HCT116 (cell line): ENCODE measurements around the gene EML1. TPM values are rescaled to one million over a fixed set of nuclear protein-coding genes. Genes with fewer than 3 reads are reported as not detected.

Experiments used
- ATAC-seq: fragments of 200-7000 bp; cut with Tn5 transposase; 2 replicates; pipeline ENCODE4 v1.9.1; 2020; ENCODE audit warnings: mild to moderate bottlenecking, moderate library complexity
- BruUV-seq: library from RNA; stranded (reverse); fragments of 400-500 nt; replicated peaks from 2 replicates; lab custom pipeline; 2021; lab: Mats Ljungman, UMichigan
- CTCF ChIA-PET: fragments of 300-600 bp; sonication (Branson Sonifier 250); formaldehyde crosslinking; loops from one replicate; lab custom pipeline; 2021; ENCODE audit warnings: antibody characterized with exemption; lab: Charles Lee
- POLR2A ChIA-PET: fragments of 300-600, 350-600 bp; sonication (Branson Sonifier 250); formaldehyde crosslinking; loops from one replicate; lab custom pipeline; 2021; ENCODE audit warnings: antibody characterized with exemption; lab: Charles Lee
- RAD21 ChIA-PET, 2 experiments: fragments of 300-600 bp; sonication (Branson Sonifier 250); formaldehyde crosslinking; loops; one replicate each; lab custom pipeline; 2023; ENCODE audit warnings: low total read pairs in 2 of 2; ENCODE audit not compliant: uncharacterized antibody in 2 of 2, unreplicated experiment in 2 of 2, low non-redundant PET in 1 of 2; lab: Charles Lee
- DNase-seq: peaks from one replicate; pipeline ENCODE4 v3.0.0-alpha.2; 2010; ENCODE audit warnings: low read depth, low spot score
- H2AFZ ChIP-seq: fragments of 200-600 bp; shearing (Covaris generic), sonication (generic); 2 replicates; pipeline ENCODE4 v1.6.1; 2017; ENCODE audit warnings: low read depth, mixed run types, mixed read lengths, antibody characterized with exemption, low read length; ENCODE audit not compliant: poor library complexity, severe bottlenecking
- H3K27ac ChIP-seq: 2 replicates; pipeline ENCODE4 v1.5.1; 2012; ENCODE audit warnings: low read depth, low read length
- H3K27me3 ChIP-seq: fragments of 200-600 bp; sonication (generic); 2 replicates; pipeline ENCODE4 v1.6.1; 2016; ENCODE audit warnings: mixed run types, low read length, mixed read lengths; ENCODE audit not compliant: insufficient read depth
- H3K36me3 ChIP-seq, 2 experiments: fragments of 200-500 bp in 1 of 2; fragments of 200-600 bp in 1 of 2; sonication (Bioruptor generic) in 1 of 2; sonication (generic) in 1 of 2; 2 replicates each; pipeline versions ENCODE4 v1.5.1 to v1.6.1; 2014 to 2016; ENCODE audit warnings: low read length in 2 of 2, inconsistent platforms in 1 of 2, mixed read lengths in 1 of 2, mixed run types in 1 of 2; ENCODE audit not compliant: insufficient read depth in 2 of 2, control insufficient read depth in 1 of 2
- H3K4me1 ChIP-seq, 2 experiments: fragments of 200-600 bp in 1 of 2; sonication (generic) in 1 of 2; 2 replicates each; pipeline versions ENCODE4 v1.5.1 to v1.6.1; 2012 to 2017; ENCODE audit warnings: low read length in 2 of 2, inconsistent platforms in 1 of 2, mild to moderate bottlenecking in 1 of 2, mixed read lengths in 1 of 2, mixed run types in 1 of 2, moderate library complexity in 1 of 2; ENCODE audit not compliant: insufficient read depth in 2 of 2, control insufficient read depth in 1 of 2
- H3K4me2 ChIP-seq: fragments of 200-600 bp; sonication (generic); 2 replicates; pipeline ENCODE4 v1.6.1; 2017; ENCODE audit warnings: mixed run types, low read length, mixed read lengths
- H3K4me3 ChIP-seq, 2 experiments: fragments of 200-600 bp in 1 of 2; sonication (generic) in 1 of 2; replicated peaks in 1 of 2; 2 replicates each; pipeline ENCODE4 v1.5.1; 2011 to 2016; ENCODE audit warnings: low read length in 2 of 2, control low read depth in 1 of 2, low read depth in 1 of 2, mild to moderate bottlenecking in 1 of 2, mixed read lengths in 1 of 2, mixed run types in 1 of 2
- H3K79me2 ChIP-seq: fragments of 200-600 bp; sonication (generic); 2 replicates; pipeline ENCODE4 v1.6.1; 2017; ENCODE audit warnings: mild to moderate bottlenecking, mixed run types, low read length, moderate library complexity, mixed read lengths; ENCODE audit not compliant: insufficient read depth
- H3K9ac ChIP-seq: fragments of 200-600 bp; sonication (generic); 2 replicates; pipeline ENCODE4 v1.6.1; 2016; ENCODE audit warnings: low read length, mixed read lengths
- H3K9me2 ChIP-seq: fragments of 200-600 bp; sonication (generic), shearing (Covaris generic); 2 replicates; pipeline ENCODE4 v1.6.1; 2017; ENCODE audit warnings: mixed run types, mild to moderate bottlenecking, moderate library complexity; ENCODE audit not compliant: insufficient read depth
- H3K9me3 ChIP-seq, 2 experiments: fragments of 200-500 bp in 1 of 2; fragments of 200-600 bp in 1 of 2; sonication (Bioruptor generic) in 1 of 2; sonication (generic) in 1 of 2; 2 replicates each; pipeline ENCODE4 v1.6.1; 2014 to 2017; ENCODE audit warnings: low read length in 2 of 2, mixed read lengths in 2 of 2, inconsistent platforms in 1 of 2, low read depth in 1 of 2, mild to moderate bottlenecking in 1 of 2, mixed run types in 1 of 2, moderate library complexity in 1 of 2; ENCODE audit not compliant: control insufficient read depth in 1 of 2, insufficient read depth in 1 of 2
- H4K20me1 ChIP-seq: fragments of 200-600 bp; sonication (generic), shearing (Covaris generic); 2 replicates; pipeline ENCODE4 v1.6.1; 2017; ENCODE audit warnings: mixed run types, mild to moderate bottlenecking, moderate library complexity; ENCODE audit not compliant: insufficient read depth
- ATF3 ChIP-seq: IDR thresholded peaks from 2 replicates; pipeline ENCODE4 v1.6.1; 2012
- CEBPB ChIP-seq: IDR thresholded peaks from 2 replicates; pipeline ENCODE4 v1.6.1; 2012; ENCODE audit warnings: low read depth
- CTCF ChIP-seq, 3 experiments: fragments of 200-600 bp in 1 of 3; sonication (generic) in 1 of 3; IDR thresholded peaks in 2 of 3; conservative IDR thresholded peaks in 1 of 3; 2 replicates each; pipeline ENCODE4 v1.5.1; 2012 to 2017; ENCODE audit warnings: low read depth in 2 of 3, low read length in 2 of 3, antibody characterized with exemption in 1 of 3, borderline replicate concordance in 1 of 3, control low read depth in 1 of 3, mild to moderate bottlenecking in 1 of 3, mixed read lengths in 1 of 3, mixed run types in 1 of 3, moderate library complexity in 1 of 3; ENCODE audit not compliant: insufficient read depth in 1 of 3
- EGR1 ChIP-seq: IDR thresholded peaks from 2 replicates; pipeline ENCODE4 v1.6.1; 2012; ENCODE audit warnings: low read depth
- EZH2 ChIP-seq: fragments of 200-600 bp; sonication (generic); IDR thresholded peaks from 2 replicates; pipeline ENCODE4 v1.6.1; 2017; ENCODE audit warnings: antibody characterized with exemption, mixed run types
- MAX ChIP-seq: IDR thresholded peaks from 2 replicates; pipeline ENCODE4 v1.6.1; 2012
- POLR2A ChIP-seq: IDR thresholded peaks from 2 replicates; pipeline ENCODE4 v1.7.0; 2011; ENCODE audit warnings: borderline replicate concordance; ENCODE audit not compliant: insufficient read depth, insufficient read length; ENCODE audit errors: extremely low read depth
- RAD21 ChIP-seq: IDR thresholded peaks from 2 replicates; pipeline ENCODE4 v1.6.1; 2012; ENCODE audit warnings: low read depth, mild to moderate bottlenecking
- REST ChIP-seq: IDR thresholded peaks from 2 replicates; pipeline ENCODE4 v1.6.1; 2012; ENCODE audit warnings: low read depth
- SIN3A ChIP-seq: IDR thresholded peaks from 2 replicates; pipeline ENCODE4 v1.6.1; 2012; ENCODE audit warnings: low read depth
- YY1 ChIP-seq: IDR thresholded peaks from 2 replicates; pipeline ENCODE4 v1.6.1; 2011; ENCODE audit warnings: low read length, low read depth, moderate library complexity, mild to moderate bottlenecking; ENCODE audit not compliant: insufficient replicate concordance; ENCODE audit errors: extremely low read depth
- intact Hi-C: fragments of 100-400 bp; cut with micrococcal nuclease; formaldehyde crosslinking; loops from 2 replicates; pipeline ENCODE4 v1.10.0; 2022
- total RNA-seq: library from RNA; stranded (reverse); gene quantifications from one replicate; pipeline ENCODE4 v1.2.1, GENCODE V29; 2021; ENCODE audit not compliant: unreplicated experiment

Gene EML1
- total RNA-seq, 1 experiment from 2014 or later = 7.4 TPM

- no peaks in the 10 kb centered on the region for H4K20me1 ChIP-seq
- BruUV-seq = no TSS peak
- H3K27ac ChIP-seq = no peak overlapping the region
- H3K9me3 ChIP-seq = no peaks in the 10 kb centered on the region
- H3K36me3 ChIP-seq = no peaks in the 10 kb centered on the region
- peaks cover 21% of the 10 kb centered on the region for H3K27me3 ChIP-seq
- H3K4me1 ChIP-seq = no peaks in the 10 kb centered on the region
- ChIA-PET POLR2A (no interaction called here), CTCF (no interaction called here), RAD21 (no interaction called here)
- H3K4me3 ChIP-seq = no peak overlapping the region
- no peaks in the 10 kb centered on the region for H3K9me2 ChIP-seq
- intact Hi-C loops = no loop called here
- H3K9ac ChIP-seq = no peak overlapping the region
- H3K4me2 ChIP-seq = no peak overlapping the region
- no peak for ATAC-seq
- no peak for DNase-seq
- TF ChIP-seq EZH2 = no peak
- no peak for TF ChIP-seq MAX
- no peak for TF ChIP-seq CEBPB
- TF ChIP-seq RAD21 = no peak
- TF ChIP-seq REST = no peak
- TF ChIP-seq ATF3 = no peak
- no peak for TF ChIP-seq YY1
- no peak for TF ChIP-seq POLR2A
- TF ChIP-seq SIN3A = no peak
- TF ChIP-seq EGR1 = no peak
- TF ChIP-seq CTCF (IDR thresholded peaks at IDR 0.05 in 2 of 3, conservative IDR thresholded peaks at IDR 0.05 in 1 of 3; ENCODE audit: borderline replicate concordance in 1 of 3, insufficient read depth in 1 of 3, low read depth in 2 of 3, low read length in 2 of 3) = no peak
- no peaks in the 10 kb centered on the region for H3K79me2 ChIP-seq
- no peak overlapping the region for H2AFZ ChIP-seq
These were observed 83.2 kb downstream of the EML1 start for GRCh38 chr14:99876406-99876805.
